NCI-H1436 treated with DMSO at 0.1 percent for 48 hours (cell line): ENCODE measurements around the gene TEX10.

Experiments
- DNase-seq: peaks from one replicate; lab custom pipeline; 2025; lab: John Stamatoyannopoulos, UW

The TEX10 gene

DNA sequence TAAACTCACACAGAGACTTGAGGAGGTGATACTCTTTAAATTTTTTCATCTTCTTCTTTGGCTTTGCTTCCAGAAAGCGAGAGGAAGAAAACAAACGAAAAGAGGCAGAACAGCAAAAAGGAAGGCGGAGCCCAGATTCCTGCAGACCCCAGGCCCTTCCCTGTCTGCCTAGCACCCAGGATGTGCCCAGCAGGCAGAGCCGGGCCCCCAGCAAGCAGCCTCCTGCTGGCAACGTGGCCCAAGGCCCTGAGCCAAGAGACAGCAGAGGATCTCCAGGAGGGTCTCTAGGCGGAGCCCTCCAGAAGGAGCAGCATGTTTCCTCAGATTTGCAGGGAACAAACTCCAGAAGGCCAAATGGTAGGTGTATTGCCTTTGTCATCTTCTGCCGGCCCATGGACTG lies 68.5 kb downstream of the TEX10 start:
- DNase-seq: no peak

GRCh38 chr9:100282388-100282719 lies 70.4 kb downstream of the TEX10 start:
- no peak for DNase-seq

GRCh38 chr9:100281676-100282387 lies 70.9 kb downstream of the TEX10 start:
- DNase-seq: no peak

- DNase-seq: no peak
Measured at GRCh38 chr9:100281066-100281465, 71.7 kb downstream of the TEX10 start.

- no peak for DNase-seq
Measured at GRCh38 chr9:100277166-100277979, 75.4 kb downstream of the TEX10 start.

- no peak for DNase-seq
Measured at GRCh38 chr9:100269656-100270055, 83.1 kb downstream of the TEX10 start.

GRCh38 chr9:100268271-100268670 lies 84.5 kb downstream of the TEX10 start:
- no peak for DNase-seq

DNA sequence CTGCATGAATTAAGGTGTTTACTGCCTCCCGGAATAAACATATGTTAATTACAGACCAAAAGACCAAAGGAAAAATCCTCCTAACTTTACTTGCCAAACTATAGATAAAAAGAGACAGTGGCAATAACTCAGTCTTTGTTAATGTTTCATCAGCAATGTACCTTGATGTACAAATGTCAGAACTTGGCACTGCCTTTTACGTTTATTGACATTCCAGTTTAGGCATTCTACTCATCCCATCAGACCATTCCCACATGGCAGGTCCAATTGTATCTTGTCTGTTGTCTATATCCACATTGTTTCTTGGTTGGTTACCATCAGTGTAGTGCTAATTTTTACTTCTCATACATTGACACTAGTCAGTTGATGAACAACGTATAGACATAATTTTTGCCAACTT lies 85.5 kb downstream of the TEX10 start:
- DNase-seq: no peak
